ENCODE data around the gene CCDC149.
"Not testable (repeated sequence)": the region's sequence is repeated elsewhere in the genome, so short reads cannot be mapped to it uniquely, and the experiment has no call there.

CCDC149 gene

DNA sequence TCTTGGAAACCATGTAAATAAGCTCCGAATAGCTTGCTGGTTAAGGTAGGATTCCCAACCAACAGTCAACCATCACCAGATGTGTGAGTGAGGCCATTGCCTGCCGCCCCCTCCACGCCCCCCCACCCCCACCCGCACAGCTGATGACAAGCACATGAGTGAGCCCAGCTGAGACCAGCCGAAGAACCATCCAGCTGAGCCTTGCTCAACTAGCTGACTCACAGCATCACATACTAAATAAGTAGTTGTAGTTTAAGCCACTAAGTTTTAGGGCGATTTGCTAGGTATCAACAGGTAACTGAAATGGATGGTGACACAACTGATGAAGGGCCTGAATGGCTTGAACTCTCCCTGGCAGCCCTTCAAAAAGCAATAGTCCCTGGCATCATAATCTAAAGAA, 1.6 kb upstream of the CCDC149 start:
- no peak for TF ChIP-seq PPARA (CRISPR knock-in tag; IDR thresholded peaks at IDR 0.05; ENCODE audit: borderline replicate concordance)
- TF ChIP-seq TSHZ2 (CRISPR knock-in tag; IDR thresholded peaks at IDR 0.05) = no peak
- TF ChIP-seq SNAI2 (CRISPR knock-in tag; IDR thresholded peaks at IDR 0.05) = no peak
- no peak for TF ChIP-seq OSR1 (CRISPR knock-in tag; IDR thresholded peaks at IDR 0.05)
- TF ChIP-seq, protein P1, sequence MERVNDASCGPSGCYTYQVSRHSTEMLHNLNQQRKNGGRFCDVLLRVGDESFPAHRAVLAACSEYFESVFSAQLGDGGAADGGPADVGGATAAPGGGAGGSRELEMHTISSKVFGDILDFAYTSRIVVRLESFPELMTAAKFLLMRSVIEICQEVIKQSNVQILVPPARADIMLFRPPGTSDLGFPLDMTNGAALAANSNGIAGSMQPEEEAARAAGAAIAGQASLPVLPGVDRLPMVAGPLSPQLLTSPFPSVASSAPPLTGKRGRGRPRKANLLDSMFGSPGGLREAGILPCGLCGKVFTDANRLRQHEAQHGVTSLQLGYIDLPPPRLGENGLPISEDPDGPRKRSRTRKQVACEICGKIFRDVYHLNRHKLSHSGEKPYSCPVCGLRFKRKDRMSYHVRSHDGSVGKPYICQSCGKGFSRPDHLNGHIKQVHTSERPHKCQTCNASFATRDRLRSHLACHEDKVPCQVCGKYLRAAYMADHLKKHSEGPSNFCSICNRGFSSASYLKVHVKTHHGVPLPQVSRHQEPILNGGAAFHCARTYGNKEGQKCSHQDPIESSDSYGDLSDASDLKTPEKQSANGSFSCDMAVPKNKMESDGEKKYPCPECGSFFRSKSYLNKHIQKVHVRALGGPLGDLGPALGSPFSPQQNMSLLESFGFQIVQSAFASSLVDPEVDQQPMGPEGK (CRISPR knock-in tag; IDR thresholded peaks at IDR 0.05; ENCODE audit: borderline replicate concordance) = no peak
- TF ChIP-seq, protein P2, sequence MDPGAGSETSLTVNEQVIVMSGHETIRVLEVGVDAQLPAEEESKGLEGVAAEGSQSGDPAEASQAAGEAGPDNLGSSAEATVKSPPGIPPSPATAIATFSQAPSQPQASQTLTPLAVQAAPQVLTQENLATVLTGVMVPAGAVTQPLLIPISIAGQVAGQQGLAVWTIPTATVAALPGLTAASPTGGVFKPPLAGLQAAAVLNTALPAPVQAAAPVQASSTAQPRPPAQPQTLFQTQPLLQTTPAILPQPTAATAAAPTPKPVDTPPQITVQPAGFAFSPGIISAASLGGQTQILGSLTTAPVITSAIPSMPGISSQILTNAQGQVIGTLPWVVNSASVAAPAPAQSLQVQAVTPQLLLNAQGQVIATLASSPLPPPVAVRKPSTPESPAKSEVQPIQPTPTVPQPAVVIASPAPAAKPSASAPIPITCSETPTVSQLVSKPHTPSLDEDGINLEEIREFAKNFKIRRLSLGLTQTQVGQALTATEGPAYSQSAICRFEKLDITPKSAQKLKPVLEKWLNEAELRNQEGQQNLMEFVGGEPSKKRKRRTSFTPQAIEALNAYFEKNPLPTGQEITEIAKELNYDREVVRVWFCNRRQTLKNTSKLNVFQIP (CRISPR knock-in tag; IDR thresholded peaks at IDR 0.05; ENCODE audit: borderline replicate concordance, low read depth) = no peak
- no peak for TF ChIP-seq GLIS3 (CRISPR knock-in tag; IDR thresholded peaks at IDR 0.05)
- TF ChIP-seq ZNF8 (CRISPR knock-in tag; IDR thresholded peaks at IDR 0.05) = no peak
- TF ChIP-seq ISL1 (CRISPR knock-in tag; IDR thresholded peaks at IDR 0.05) = no peak
- no peak for TF ChIP-seq ZNF70 (CRISPR knock-in tag; IDR thresholded peaks at IDR 0.05)
- no peak for TF ChIP-seq ARNTL (CRISPR knock-in tag; IDR thresholded peaks at IDR 0.05; ENCODE audit: borderline replicate concordance, low read depth)
- no peak for TF ChIP-seq ZFP3 (CRISPR knock-in tag; IDR thresholded peaks at IDR 0.05)
- no peak for TF ChIP-seq ESRRG (CRISPR knock-in tag; IDR thresholded peaks at IDR 0.05)
- ATAC-seq = no peak

DNA sequence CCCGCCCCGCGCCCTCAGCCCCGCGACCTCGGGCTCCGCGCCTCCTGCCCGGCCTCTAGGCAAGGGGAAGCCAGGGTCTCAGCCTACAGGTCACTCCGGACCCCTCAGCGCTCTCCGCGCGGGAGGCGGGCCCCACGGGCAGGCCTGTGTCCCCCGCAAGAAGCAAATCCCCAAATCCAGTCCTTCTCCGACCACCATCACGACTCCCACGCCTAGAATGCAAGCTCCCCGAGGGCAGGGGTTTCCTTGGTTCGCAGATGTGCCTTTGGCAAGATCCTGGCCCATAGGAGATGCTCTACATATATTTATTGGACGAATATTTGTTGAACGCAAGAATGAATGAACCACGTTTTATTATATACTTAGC, 260 bp upstream of the CCDC149 start:
- TF ChIP-seq ISL1 (CRISPR knock-in tag; IDR thresholded peaks at IDR 0.05) = no peak

DNA sequence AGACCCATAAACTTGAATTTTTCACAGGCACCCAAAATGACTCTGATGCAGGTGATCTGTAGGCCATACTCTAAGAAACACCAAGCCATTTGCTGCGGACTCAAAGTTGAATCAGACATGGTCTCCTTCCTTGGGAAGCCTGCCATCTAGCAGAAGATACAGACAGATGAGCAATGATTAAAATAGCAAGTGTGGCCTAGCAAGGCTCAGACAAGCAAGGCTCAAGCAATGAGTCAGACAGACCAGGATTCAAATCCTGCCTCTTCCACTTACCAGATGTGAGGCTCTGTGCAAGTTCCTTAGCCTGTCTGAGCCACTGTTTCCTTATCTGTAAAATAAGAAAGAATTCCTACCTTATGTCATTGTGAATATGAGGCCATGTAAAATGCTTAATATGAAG, 2.3 kb downstream of the CCDC149 start:
- TF ChIP-seq ESRRG (CRISPR knock-in tag; IDR thresholded peaks at IDR 0.05) (no peak), ISL1 (CRISPR knock-in tag; IDR thresholded peaks at IDR 0.05) (no peak), RARB (CRISPR knock-in tag; IDR thresholded peaks at IDR 0.05) (no peak), ZFP30 (CRISPR knock-in tag; IDR thresholded peaks at IDR 0.05) (no peak)
- ATAC-seq = peak; percentile 23; the same call in 2 of the 3 replicates

More for the DNA sequence above, 260 bp upstream of the CCDC149 start:
- ATAC-seq = no peak

GRCh38 chr4:24909606-24910005, 3.2 kb downstream of the CCDC149 start:
- not testable (repeated sequence) for ATAC-seq

DNA sequence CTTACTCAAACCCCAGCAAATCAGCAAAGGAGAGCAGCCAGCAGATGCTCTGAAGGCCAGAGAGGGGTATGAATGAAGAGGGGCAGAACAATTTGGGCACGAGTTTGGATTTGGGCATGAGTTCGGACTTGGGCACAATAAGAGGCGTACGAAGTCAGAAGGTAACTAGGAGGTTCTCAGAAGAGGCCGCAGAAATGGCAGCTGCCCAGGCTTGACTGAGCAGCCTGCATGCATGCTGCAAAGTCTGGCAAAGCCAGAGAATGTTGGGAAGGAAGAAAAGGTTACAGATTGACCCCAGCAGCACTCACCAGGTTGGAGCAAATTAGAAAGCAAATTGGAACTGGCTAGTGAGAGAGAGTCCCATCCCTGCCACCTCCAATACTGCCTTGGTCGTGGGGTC, 15.2 kb downstream of the CCDC149 start:
- TF ChIP-seq ZNF8 (CRISPR knock-in tag; IDR thresholded peaks at IDR 0.05) (no peak), GLIS3 (CRISPR knock-in tag; IDR thresholded peaks at IDR 0.05) (no peak), ZNF70 (CRISPR knock-in tag; IDR thresholded peaks at IDR 0.05) (no peak), BACH2 (CRISPR knock-in tag; IDR thresholded peaks at IDR 0.05; ENCODE audit: borderline replicate concordance) (no peak), TSHZ2 (CRISPR knock-in tag; IDR thresholded peaks at IDR 0.05) (no peak)
- TF ChIP-seq, protein P1 (CRISPR knock-in tag; IDR thresholded peaks at IDR 0.05; ENCODE audit: borderline replicate concordance) = no peak
- no peak for ATAC-seq

All from SK-N-SH treated with all-trans-retinoic acid at 6 μM for 48 hours (cell line).